Thoracic aorta endothelial cell (primary cell): ENCODE measurements around the gene ANTXRL. TPM values are rescaled to one million over a fixed set of nuclear protein-coding genes. Genes with fewer than 3 reads are reported as not detected.

Experiments
- total RNA-seq: library from RNA; depleted of rRNA; stranded (reverse); fragments of >200 nt; gene quantifications from 2 replicates; pipeline ENCODE4 v1.2.3, GENCODE V29; 2012

The ANTXRL gene
- not detected in 2 replicates for total RNA-seq

DNA sequence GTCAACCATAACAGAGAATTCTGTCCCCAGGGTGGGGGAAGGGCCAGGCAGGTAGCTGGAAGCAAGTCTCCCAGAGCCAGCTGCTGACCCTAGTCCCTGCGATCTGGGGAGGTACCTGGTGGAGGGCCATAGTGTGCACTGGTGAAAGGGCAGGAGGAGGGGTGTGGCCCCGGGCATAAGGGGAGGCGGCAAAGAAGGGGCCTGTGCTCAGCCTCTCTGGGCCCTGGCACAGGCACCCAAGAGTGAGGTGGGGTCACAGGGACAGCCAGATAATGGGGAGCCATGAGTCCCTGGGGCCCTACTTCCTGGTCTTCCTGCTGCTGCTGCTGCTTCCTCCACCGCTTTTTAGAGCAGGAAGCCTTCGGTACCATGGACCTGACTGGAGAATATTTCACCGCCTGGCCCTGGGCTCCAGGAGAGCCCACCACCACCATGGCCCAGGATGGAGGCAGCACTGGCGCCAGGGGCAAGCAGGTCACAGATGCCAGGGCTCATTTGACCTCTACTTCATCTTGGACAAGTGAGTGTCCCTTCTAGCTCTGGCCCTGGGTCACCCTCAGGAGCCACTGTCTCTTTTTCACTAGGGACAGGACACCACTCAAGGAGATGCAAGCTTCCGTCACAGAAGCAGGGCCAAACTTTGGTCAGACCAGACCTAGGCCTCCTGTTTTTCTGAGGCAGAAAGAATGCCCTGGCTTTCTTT lies at the start of gene ANTXRL:
ANTXRL (plus strand) TSS at position 7 of the 703 bp plus-strand sequence; CDS start at position 273, 266 bp downstream.

DNA sequence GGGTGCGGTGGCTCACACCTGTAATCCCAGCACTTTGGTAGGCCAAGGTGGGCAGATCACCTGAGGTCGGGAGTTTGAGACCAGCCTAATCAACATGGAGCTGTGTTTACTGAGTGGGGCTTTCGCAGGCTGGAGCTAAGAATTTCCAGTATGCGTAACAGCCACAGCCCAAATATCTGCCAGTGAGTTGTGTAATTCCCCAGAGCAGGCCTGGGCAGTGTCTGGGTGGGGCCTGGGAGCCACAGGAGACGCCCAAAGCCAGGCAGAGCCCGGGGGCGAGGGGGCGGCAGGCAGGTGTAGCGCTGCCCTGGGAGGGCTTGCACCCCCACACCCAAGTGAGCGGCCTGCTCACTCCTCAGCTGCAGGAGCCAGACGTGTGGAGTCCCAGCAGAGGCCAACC lies 88.6 kb downstream of the ANTXRL start, which contains the start of gene ANXA8L1:
ANXA8L1 (plus strand) TSS at position 371 of the 400 bp plus-strand sequence. CDS start 76 bp downstream, outside the sequence.

Other genes with a start within 250 kb of the ANTXRL start
- gene MSMB, start 240.7 kb upstream of the ANTXRL start, total RNA-seq = not detected in 2 replicates
- gene ANXA8L1, start 88.8 kb downstream of the ANTXRL start, total RNA-seq = not detected in 2 replicates
- gene NPY4R, start 179.0 kb downstream of the ANTXRL start, total RNA-seq = not detected in 2 replicates